GM12891 (cell line): ENCODE measurements around the gene LITAFD.

Experiments
- POLR2AphosphoS5 ChIP-seq: IDR thresholded peaks from 2 replicates; pipeline ENCODE4 v1.6.1; 2011; ENCODE audit warnings: low read depth, low read length, control low read depth
- TAF1 ChIP-seq: IDR thresholded peaks from 2 replicates; pipeline ENCODE4 v1.6.1; 2011; ENCODE audit warnings: low read depth, low read length, control low read depth

DNA sequence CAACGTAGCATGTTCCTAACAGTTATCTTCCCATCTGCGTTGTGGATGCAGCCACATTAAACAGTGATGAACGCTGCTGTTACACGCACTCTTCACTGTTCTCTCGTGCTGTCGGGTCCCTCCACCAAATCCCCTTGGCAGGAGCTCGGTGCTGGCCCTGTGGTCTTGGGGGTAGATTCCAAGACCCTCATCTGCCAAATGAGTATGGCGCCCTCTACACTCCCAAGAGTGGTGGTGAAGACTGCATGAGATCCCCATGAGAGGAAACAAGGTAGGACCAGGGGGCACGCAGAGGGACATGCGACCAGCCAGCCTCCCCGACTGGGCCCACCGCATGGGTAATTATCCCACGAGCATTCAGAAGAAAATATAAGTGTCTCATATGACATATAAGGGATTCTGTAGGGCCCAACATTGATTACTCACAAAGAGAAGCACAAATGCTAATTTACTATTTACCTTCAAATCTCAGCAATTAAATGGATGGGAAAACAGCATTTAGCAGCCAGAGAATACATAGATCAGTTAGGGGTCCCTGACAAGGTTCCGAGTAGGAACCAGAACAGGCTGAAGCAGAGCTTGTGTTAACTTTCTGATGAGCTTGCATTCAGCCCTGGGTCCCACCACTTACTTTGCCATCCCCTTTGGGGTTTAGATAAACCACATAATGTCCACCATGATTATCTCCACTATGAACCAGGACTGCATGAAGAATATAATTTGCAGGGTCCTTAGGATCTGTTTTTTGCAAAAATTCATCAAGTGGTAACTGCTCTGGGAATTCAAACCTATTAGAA, 23.8 kb downstream of the LITAFD start:
- TF ChIP-seq POLR2AphosphoS5 (no peak), TAF1 (no peak)
